WTC11 (cell line): ENCODE measurements around the gene SHD. TPM values are rescaled to one million over a fixed set of nuclear protein-coding genes. Genes with fewer than 3 reads are reported as not detected.
A peak's percentile ranks its signal among the peaks of the same experiment; 100 is the strongest.
"Not testable (repeated sequence)": the region's sequence is repeated elsewhere in the genome, so short reads cannot be mapped to it uniquely, and the experiment has no call there.

Experiments used
- ATAC-seq: fragments of 200-7000 bp; cut with Tn5 transposase; 2 replicates; pipeline ENCODE4 v1.10.0; 2021; ENCODE audit warnings: mild to moderate bottlenecking, moderate library complexity
- CTCF ChIA-PET: fragments of 300-600 bp; sonication (Branson Sonifier 250); formaldehyde crosslinking; loops from one replicate; lab custom pipeline; 2021; ENCODE audit warnings: antibody characterized with exemption; lab: Charles Lee
- POLR2A ChIA-PET: fragments of 350-600 bp; sonication (Branson Sonifier 250); formaldehyde crosslinking; loops from one replicate; lab custom pipeline; 2021; ENCODE audit warnings: antibody characterized with exemption; lab: Charles Lee
- DNase-seq: peaks from one replicate; pipeline ENCODE4 v3.0.0; 2021; ENCODE audit warnings: low spot score
- H3K27ac Mint-ChIP-seq: 2 replicates; pipeline ENCODE4 v1.8.0; 2021; ENCODE audit warnings: mixed read lengths
- H3K27me3 Mint-ChIP-seq: 2 replicates; pipeline ENCODE4 v1.8.0; 2021; ENCODE audit warnings: low read depth, mild to moderate bottlenecking, moderate library complexity, mixed read lengths
- H3K36me3 Mint-ChIP-seq: 2 replicates; pipeline ENCODE4 v1.8.0; 2021; ENCODE audit warnings: mixed read lengths
- H3K4me1 Mint-ChIP-seq: 2 replicates; pipeline ENCODE4 v1.8.0; 2022; ENCODE audit warnings: mixed read lengths
- H3K4me3 Mint-ChIP-seq: 2 replicates; pipeline ENCODE4 v1.8.0; 2021; ENCODE audit warnings: mild to moderate bottlenecking, moderate library complexity, mixed read lengths
- H3K9me3 Mint-ChIP-seq: 2 replicates; pipeline ENCODE4 v1.8.0; 2021; ENCODE audit warnings: mixed read lengths
- ATF1 ChIP-seq: sonication (generic); formaldehyde crosslinking; IDR thresholded peaks from 2 replicates; pipeline ENCODE4 v1.8.1; 2023; ENCODE audit warnings: mild to moderate bottlenecking, moderate library complexity, missing genetic modification reagents
- CDX4 ChIP-seq: fragments of 250-450 bp; sonication (Bioruptor Pico); IDR thresholded peaks from 2 replicates; pipeline ENCODE4 v1.9.0; 2021; ENCODE audit warnings: moderate library complexity, mild to moderate bottlenecking, inconsistent platforms, borderline replicate concordance
- GABPB1 ChIP-seq: sonication (generic); formaldehyde crosslinking; IDR thresholded peaks from 2 replicates; pipeline ENCODE4 v1.8.1; 2023; ENCODE audit warnings: mild to moderate bottlenecking, missing genetic modification reagents
- GTF2I ChIP-seq: fragments of 250-450 bp; sonication (Bioruptor Pico); conservative IDR thresholded peaks from 2 replicates; pipeline ENCODE4 v1.4.0; 2021; ENCODE audit warnings: mild to moderate bottlenecking
- MYBL2 ChIP-seq: sonication (generic); formaldehyde crosslinking; IDR thresholded peaks from 2 replicates; pipeline ENCODE4 v1.8.1; 2023; ENCODE audit warnings: mild to moderate bottlenecking, moderate library complexity, missing genetic modification reagents
- TP53 ChIP-seq: sonication (generic); formaldehyde crosslinking; IDR thresholded peaks from 2 replicates; pipeline ENCODE4 v1.8.1; 2023; ENCODE audit warnings: mild to moderate bottlenecking, missing genetic modification reagents
- USF1 ChIP-seq: sonication (generic); formaldehyde crosslinking; IDR thresholded peaks from 2 replicates; pipeline ENCODE4 v1.8.0; 2022; ENCODE audit warnings: mild to moderate bottlenecking, missing genetic modification reagents
- ZNF281 ChIP-seq: sonication (generic); formaldehyde crosslinking; IDR thresholded peaks from 2 replicates; pipeline ENCODE4 v1.8.0; 2023; ENCODE audit warnings: mild to moderate bottlenecking, missing genetic modification reagents
- ZNF317 ChIP-seq: sonication (generic); formaldehyde crosslinking; IDR thresholded peaks from 2 replicates; pipeline ENCODE4 v1.8.1; 2023; ENCODE audit warnings: low read depth, mild to moderate bottlenecking, moderate library complexity, missing genetic modification reagents, borderline replicate concordance
- total RNA-seq: library from RNA; stranded (reverse); gene quantifications from 3 replicates; pipeline ENCODE4 v1.2.3, GENCODE V29; 2021
- TF ChIP-seq, protein P1 (sequence below): sonication (generic); formaldehyde crosslinking; IDR thresholded peaks from 2 replicates; pipeline ENCODE4 v1.8.1; 2022; ENCODE audit warnings: missing genetic modification reagents, borderline replicate concordance
- TF ChIP-seq, protein P2 (sequence below): sonication (generic); formaldehyde crosslinking; IDR thresholded peaks from 2 replicates; pipeline ENCODE4 v1.8.0; 2022; ENCODE audit warnings: mild to moderate bottlenecking, missing genetic modification reagents
- TF ChIP-seq, protein P3 (sequence below): sonication (generic); formaldehyde crosslinking; IDR thresholded peaks from 2 replicates; pipeline ENCODE4 v1.8.1; 2023; ENCODE audit warnings: mild to moderate bottlenecking, missing genetic modification reagents, moderate library complexity

Gene SHD
- total RNA-seq, 1 experiment from 2014 or later, result 3.4 TPM

GRCh38 chr19:4272894-4273293 is 6.2 kb upstream of the SHD start:
- Mint-ChIP-seq H3K36me3 (peaks cover 8% of the 10 kb centered on the region), H3K4me3 (no peak overlapping the region), H3K4me1 (peaks cover 3% of the 10 kb centered on the region; the same call in 1 of the 2 replicates), H3K27me3 (peaks cover 9% of the 10 kb centered on the region), H3K9me3 (no peaks in the 10 kb centered on the region), H3K27ac (no peak overlapping the region)
- ATAC-seq (no peak), DNase-seq (no peak)
- CTCF ChIA-PET, result interaction anchor here (1.2 to 2.4 kb wide), 2 partner anchors 16 to 80 kb away, joined by 3 to 7 read pairs; no protein-coding TSS in a partner anchor
- POLR2A ChIA-PET, result interaction anchor here (1.7 kb wide), 1 partner anchor 70 kb away, joined by 6 read pairs; no protein-coding TSS in a partner anchor
- TF ChIP-seq CDX4 (CRISPR knock-in tag) (no peak), ZNF281 (CRISPR knock-in tag) (no peak), MYBL2 (CRISPR knock-in tag) (no peak), USF1 (no peak)
- TF ChIP-seq, protein P1, sequence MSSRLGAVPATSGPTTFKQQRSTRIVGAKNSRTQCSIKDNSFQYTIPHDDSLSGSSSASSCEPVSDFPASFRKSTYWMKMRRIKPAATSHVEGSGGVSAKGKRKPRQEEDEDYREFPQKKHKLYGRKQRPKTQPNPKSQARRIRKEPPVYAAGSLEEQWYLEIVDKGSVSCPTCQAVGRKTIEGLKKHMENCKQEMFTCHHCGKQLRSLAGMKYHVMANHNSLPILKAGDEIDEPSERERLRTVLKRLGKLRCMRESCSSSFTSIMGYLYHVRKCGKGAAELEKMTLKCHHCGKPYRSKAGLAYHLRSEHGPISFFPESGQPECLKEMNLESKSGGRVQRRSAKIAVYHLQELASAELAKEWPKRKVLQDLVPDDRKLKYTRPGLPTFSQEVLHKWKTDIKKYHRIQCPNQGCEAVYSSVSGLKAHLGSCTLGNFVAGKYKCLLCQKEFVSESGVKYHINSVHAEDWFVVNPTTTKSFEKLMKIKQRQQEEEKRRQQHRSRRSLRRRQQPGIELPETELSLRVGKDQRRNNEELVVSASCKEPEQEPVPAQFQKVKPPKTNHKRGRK (CRISPR knock-in tag), result no peak
- TF ChIP-seq, protein P2, sequence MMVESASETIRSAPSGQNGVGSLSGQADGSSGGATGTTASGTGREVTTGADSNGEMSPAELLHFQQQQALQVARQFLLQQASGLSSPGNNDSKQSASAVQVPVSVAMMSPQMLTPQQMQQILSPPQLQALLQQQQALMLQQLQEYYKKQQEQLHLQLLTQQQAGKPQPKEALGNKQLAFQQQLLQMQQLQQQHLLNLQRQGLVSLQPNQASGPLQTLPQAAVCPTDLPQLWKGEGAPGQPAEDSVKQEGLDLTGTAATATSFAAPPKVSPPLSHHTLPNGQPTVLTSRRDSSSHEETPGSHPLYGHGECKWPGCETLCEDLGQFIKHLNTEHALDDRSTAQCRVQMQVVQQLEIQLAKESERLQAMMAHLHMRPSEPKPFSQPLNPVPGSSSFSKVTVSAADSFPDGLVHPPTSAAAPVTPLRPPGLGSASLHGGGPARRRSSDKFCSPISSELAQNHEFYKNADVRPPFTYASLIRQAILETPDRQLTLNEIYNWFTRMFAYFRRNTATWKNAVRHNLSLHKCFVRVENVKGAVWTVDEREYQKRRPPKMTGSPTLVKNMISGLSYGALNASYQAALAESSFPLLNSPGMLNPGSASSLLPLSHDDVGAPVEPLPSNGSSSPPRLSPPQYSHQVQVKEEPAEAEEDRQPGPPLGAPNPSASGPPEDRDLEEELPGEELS, result no peak

DNA sequence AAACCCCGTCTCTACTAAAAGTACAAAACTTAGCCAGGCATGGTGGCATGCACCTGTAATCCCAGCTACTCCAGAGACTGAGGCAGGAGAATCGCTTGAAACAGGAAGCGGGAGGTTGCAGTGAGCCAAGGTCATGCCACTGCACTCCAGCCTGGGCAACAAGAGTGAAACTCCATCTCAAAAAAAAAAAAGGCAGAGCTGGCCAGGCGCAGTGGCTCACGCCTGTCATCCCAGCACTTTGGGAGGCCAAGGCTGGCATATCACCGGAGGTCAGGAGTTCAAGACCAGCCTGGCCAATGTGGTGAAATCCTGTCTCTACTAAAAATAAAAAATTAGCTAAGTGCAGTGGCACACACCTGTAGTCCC is 4.8 kb upstream of the SHD start:
- ATAC-seq, H3K27ac Mint-ChIP-seq, H3K36me3 Mint-ChIP-seq, H3K4me1 Mint-ChIP-seq, DNase-seq, H3K4me3 Mint-ChIP-seq, H3K9me3 Mint-ChIP-seq: not testable (repeated sequence)
- ChIA-PET POLR2A (interaction anchor here (1.7 kb wide), 1 partner anchor 68 kb away, joined by 6 read pairs; no protein-coding TSS in a partner anchor), CTCF (interaction anchor here (2.4 kb wide), 1 partner anchor 78 kb away, joined by 7 read pairs; no protein-coding TSS in a partner anchor)
- H3K27me3 Mint-ChIP-seq, result peaks cover 18% of the 10 kb centered on the region

- H3K27me3 Mint-ChIP-seq, result peaks cover 45% of the 10 kb centered on the region
- H3K4me1 Mint-ChIP-seq, result peaks cover 8% of the 10 kb centered on the region; the same call in 1 of the 2 replicates
- no peak overlapping the region for H3K27ac Mint-ChIP-seq
- H3K36me3 Mint-ChIP-seq, result no peaks in the 10 kb centered on the region
- TF ChIP-seq TP53, result no peak
- TF ChIP-seq, protein P3, sequence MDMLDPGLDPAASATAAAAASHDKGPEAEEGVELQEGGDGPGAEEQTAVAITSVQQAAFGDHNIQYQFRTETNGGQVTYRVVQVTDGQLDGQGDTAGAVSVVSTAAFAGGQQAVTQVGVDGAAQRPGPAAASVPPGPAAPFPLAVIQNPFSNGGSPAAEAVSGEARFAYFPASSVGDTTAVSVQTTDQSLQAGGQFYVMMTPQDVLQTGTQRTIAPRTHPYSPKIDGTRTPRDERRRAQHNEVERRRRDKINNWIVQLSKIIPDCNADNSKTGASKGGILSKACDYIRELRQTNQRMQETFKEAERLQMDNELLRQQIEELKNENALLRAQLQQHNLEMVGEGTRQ (CRISPR knock-in tag), result no peak
- peak; percentile 87 for TF ChIP-seq GTF2I (CRISPR knock-in tag)
- TF ChIP-seq ZNF317 (CRISPR knock-in tag), result no peak
- no peak for TF ChIP-seq ATF1 (CRISPR knock-in tag)
- no peak for TF ChIP-seq GABPB1
- CTCF ChIA-PET, result interaction anchor here (0.6 to 10.5 kb wide), 5 partner anchors 9 to 227 kb away, joined by 3 to 172 read pairs (median 5); no protein-coding TSS in a partner anchor
- POLR2A ChIA-PET, result interaction anchor here (0.6 to 1.2 kb wide), 2 partner anchors 16 to 66 kb away, joined by 3 to 4 read pairs; no protein-coding TSS in a partner anchor
- no peaks in the 10 kb centered on the region for H3K9me3 Mint-ChIP-seq
- ATAC-seq, result no peak
- peak overlapping the region; percentile 8; the same call in 1 of the 2 replicates for H3K4me3 Mint-ChIP-seq
- DNase-seq, result no peak
Measured at GRCh38 chr19:4277191-4277696, 1.8 kb upstream of the SHD start.
